HTERT RPE-1 (cell line): ENCODE measurements around the gene APOL4.
"Not testable (repeated sequence)": the region's sequence is repeated elsewhere in the genome, so short reads cannot be mapped to it uniquely, and the experiment has no call there.

Source experiments
- in situ Hi-C: fragments of 300-500 bp; cut with MboI; formaldehyde crosslinking; loops from 4 replicates; pipeline ENCODE4 v1.14.3; 2020; ENCODE audit warnings: low sequenced_read_pairs

APOL4 gene

DNA sequence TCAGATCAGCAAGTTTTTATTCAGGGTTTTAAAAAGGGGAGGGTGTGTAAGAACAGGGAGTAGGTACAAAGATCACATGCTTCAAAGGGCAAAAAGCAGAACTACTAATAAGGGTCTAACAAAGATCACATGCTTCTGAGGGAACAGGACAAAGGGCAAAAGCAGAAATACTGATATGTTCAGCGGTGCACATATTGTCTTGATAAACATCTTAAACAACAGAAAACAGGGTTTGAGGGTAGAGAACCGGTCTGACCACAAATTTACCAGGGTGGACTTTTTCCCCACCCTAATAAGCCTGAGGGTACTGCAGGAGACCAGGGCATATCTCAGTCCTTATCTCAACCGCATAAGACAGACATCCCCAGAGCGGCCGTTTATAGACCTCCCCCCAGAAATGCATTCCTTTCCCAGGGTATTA, 7.9 kb upstream of the APOL4 start:
- in situ Hi-C loops: not testable (repeated sequence)

DNA sequence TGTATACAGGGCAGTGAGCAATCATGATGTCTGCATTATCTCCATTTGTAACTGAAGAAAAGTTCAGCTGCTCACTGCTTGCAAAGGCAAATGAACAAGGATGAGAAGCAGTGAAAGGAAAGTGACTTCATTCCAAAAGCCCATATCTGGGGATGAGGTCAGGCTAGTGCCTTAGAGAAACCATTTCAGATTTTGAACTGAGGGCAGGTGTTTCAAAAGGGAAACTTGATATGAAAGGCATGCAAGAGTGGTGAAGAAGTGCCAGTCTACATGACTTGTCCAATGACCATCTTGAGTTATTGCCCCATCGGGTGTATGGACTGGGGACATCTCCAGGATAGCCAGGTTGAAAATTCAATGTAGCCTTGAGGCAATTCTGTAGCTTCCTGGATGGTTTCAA, 7.3 kb upstream of the APOL4 start:
- in situ Hi-C loops: no loop called here

DNA sequence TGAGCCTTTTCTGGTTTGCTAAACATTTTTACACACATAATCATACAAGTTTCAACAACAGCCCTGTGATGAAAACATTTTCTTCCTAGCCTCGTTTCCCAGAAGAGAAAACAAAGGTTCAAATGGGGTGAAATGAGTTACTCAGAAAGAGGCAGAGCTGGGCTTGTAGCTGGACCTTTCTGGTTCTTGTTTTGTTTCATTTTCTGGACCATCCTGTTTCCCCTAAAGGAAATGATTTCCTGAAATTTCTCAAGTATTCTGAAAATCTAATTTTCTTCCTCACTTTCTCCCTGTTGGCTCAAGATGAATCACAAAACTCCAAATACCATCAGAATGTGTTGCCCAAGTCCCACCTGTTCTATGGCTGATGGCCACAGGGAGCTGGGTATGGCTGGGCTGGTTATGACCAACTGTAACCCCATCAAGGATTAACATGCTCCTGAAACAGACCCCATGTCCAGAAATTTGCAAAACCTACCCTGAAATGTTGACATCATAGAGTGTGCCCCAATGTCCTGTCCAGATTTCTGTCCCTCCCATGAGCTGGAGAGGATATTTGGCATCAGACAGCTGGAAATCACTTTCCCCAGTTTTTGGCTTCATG, 6.7 kb upstream of the APOL4 start:
- in situ Hi-C loops: no loop called here

DNA sequence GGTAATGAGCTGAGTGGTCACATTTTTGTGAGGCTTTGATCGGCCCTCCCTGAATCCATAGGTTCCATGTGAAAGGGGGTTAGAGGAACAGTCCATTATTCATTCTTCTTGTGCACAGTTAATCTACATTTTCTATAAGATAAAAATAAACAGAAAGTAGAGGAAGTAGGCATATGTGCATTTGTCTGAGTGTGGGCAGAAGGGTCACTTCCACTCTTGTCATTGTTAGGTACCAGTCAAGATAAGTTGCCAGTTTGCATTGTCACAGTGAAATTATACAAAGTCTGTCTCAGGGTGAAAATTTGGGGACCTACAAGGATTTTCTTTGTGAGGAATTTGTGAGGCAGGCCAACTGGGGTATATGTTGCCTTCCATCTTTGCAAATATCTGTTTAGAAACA, 4.6 kb upstream of the APOL4 start:
- in situ Hi-C loops: no loop called here

DNA sequence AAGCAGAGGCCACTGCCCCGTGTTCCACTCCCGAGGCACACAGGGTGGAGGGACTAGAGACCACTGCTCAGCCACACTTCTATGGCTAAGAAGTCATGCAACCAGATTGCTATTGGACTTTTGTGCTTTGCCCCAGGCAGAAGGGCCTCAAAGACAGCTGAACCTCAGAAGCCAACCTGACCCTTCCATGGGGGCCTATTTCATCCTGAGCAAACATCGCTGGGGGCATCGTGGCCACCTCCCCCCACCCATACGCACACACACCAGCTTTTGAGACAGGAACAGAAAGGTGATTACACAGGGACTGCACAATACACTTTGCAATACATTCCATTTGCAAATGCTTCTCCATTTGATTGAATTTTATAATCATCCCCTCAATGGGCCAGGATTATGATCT, 4.0 kb upstream of the APOL4 start:
- in situ Hi-C loops: not testable (repeated sequence)

DNA sequence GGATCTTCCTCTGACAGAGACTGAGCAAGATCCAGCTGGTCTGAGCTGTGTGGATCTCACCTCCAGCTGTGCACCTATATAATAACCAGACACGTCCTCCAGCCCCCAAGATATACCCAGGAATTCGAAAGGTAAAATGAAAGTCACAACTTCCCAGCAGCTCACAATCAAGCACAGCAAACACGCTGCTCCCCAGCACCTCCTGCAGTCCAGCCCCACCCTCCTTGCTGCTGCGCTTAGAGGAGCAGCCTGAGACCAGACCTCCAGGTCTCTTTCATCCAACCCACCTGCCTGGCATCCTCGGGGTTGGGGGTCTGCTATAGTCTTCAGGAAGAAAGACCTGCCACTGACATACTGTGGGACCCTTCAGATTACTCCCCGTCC, 3.0 kb upstream of the APOL4 start:
- in situ Hi-C loops: no loop called here

DNA sequence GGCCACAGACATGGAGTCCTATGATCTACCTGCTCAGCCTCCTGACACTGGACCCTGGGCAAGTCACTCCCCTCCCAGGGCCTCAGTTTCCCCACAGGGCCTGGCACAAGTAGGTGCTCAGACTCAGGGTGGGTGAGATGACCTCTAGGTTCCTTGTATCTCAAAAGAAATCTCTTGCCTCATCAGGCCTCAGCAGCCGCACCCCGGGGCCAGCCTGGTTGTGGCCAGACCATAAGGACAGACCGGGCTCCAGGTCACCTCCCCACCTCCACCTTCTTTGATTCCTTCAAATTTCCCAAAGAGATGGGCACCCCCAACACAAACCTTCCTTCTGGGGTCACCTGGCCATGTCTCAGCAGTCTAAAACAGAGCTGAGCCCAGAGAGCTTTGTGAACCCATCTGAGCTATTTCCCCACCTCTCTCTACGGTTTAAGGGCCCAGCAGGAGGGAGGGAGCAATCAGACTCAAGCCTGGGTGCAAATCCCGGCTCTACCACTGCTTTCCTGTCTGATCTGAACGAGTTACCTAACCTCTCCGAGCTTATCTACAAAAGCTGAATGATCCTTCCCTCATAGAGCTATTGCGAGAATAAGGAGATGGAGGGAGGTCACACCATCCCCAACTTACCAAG, 2.5 kb upstream of the APOL4 start:
- in situ Hi-C loops: no loop called here

DNA sequence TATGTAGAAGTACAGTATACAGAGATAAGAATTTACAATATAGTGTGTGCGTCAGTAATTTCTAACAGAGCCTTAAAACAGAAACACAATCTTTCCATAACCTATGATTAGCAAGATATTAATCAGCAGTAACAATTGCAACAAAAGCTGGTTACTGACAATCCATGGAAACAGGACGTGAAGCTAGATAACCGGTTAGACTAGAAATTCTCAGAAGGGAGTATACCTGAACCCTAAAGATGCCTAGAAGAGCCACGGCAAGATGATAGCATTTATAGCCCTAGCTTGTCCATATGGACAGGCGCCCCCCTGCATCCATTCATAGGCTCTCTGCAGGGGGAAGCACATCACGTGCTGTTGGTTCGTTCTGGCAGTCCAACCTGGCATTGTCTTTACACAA, 1.8 kb upstream of the APOL4 start:
- in situ Hi-C loops: not testable (repeated sequence)

DNA sequence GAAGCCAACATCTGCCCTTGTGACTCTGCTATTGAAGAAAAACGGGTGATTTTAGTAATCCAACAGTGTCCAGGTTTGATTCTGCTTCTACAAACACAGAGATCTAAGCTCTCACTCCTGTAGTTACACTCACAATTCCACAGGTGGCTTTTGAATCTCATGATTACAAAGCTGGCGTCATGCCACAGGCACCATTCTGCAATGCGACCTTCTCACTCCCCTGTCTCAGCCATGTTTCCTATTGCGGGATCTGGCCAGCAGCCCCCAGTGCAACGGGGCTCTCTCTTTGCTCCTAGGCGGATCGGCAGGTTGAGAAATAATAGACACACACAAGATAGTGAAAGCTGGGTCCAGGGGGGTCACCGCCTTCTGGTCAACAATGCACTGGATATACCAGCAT, 1.3 kb upstream of the APOL4 start:
- in situ Hi-C loops: not testable (repeated sequence)

DNA sequence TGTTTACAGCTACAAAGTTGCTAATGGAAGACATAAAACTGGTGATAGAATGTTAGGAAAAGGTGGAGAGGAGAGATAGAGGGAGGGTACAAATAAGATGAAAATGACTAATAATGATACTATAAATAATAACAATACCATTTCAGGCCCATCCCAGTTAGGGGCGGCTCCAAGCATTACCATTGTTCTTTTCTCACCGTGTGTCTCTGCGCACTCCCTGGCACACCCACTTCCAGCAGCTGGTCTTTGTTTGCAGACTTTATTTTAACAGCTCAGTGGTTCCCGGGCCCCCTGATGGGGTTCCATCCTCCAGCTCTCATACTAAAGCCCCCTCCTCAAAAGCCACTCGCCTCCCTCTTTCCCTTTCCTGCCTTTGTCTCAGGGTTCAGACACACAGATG, 584 bp downstream of the APOL4 start:
- in situ Hi-C loops: not testable (repeated sequence)

DNA sequence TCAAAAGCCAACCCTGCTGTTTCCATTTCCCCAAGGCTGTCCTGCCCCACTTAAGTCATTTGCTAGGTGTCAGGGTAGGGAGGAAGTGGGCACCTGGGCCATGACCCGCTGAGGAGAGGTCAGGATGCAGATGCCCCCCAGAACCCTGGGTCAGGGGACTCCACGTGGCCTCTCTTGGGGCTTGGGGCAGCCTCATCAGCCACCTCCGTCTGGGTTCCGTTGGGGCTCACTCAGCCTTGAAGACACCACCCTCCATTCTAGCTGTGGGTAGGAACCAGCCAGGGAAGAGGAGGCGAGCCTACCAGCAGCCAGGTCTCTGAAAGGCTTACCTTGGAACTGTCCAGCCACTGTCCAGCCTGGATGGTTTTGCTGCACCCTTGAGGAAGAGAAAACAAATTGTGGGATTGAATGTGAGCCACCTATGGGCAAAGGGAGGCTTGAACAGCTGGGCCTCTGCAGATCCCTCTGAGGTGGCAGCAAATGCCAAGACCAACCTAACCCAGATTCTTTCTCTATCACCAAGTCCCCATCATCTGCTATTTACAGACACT, 2.5 kb downstream of the APOL4 start:
- in situ Hi-C loops: no loop called here

DNA sequence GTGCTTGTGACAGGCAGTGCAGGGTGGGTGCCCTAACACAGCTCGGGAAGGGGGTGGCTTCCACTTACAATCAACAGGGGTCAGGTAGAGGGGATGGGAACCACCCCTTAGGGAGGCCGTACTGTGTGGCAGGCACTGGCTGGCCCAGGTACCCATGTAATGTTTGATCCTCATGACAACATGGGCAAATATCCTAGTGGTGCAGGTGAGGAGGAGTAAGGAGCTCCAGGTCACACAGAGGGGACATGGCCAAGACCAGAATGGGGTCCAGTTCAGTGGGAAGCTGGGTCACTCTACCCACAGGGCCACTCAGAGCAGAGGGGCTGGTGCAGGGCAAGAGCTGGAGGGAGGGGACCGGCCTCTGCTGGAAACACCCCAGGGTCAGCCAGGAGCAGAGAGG, 3.1 kb downstream of the APOL4 start:
- in situ Hi-C loops: no loop called here

DNA sequence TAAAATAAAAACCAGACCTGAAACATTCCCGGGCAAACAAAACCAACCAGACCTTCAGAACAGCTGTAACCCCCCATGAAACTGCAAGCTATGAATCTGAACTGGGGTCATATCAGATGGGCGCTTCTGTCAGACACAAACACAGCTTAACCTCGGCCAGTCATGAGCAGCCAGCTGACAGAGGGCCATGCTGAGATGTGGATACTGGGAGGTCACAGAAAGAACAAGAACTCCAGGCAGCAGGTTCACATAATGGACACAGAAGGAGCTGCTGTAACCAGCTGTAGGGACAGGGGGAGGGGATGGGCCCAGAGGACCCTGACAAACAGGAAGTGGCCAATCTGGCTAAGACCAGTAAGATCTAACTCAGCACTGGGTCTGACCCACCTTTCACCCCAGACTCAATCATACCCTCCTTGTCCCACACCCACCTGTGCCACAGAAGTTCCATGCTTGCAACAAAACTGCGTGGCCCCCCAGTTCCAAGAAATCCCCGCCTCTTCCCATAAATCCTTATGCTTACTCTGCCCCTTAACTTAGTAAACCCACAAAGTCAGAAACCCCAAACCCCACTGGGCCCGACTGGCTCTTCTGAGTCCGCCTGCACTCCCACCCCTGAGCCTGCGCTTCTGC, 4.0 kb downstream of the APOL4 start:
- in situ Hi-C loops: no loop called here

DNA sequence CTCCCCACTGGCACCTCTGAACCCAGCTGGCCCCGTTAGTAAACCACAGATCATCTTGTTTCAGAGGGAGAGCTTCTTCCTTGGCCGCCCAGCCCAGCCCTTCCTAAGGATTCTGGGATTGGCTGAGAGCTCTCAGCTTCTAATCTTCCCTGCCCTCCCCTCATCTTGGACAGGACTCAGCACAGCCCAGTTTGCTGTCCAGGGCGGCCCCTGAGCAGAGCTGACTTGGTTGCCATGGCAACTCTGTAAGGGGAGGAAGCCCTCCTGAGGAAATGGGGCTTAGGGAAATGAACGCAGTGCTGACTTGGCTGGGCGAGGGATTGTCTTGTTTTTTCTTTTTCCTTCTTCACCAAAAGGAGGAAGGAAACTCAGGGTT, 4.6 kb downstream of the APOL4 start:
- in situ Hi-C loops: no loop called here

DNA sequence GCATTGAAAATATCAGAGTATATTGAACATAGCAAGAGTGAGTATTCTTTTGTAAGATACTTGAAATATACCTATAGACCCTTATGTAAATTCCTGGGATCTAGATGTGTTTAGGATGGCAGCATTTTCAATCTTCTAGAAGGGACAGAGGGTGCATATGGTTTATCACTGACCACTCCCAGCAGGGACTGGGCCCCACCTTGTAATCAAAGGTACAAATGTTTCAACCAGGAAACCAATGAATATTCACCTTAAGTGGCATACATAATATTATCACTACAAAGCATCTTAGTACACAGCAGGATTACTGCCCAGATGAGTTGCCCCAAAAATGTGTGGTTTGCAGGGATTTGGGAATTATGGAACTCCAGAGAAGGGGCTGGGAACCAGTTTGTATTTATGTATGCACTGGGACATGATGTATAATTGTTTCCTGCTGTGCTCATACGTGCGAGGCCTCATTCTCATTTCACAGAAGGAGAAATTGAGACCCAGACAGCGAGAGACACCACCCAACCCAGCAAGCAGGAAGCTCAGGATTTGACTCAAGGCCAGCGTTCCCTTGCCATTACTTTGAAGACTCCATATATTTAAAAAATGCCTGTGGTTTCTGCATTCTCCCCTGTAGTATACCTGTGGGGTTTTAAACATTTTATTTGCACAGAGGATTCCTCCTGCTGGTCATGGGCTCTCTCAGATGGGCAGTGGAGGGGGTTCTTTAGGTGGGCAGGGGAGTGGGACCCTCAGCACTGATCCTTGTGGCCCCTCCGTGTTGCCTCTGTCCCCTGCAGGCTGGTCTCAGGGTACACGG, 5.2 kb downstream of the APOL4 start:
- in situ Hi-C loops: no loop called here

DNA sequence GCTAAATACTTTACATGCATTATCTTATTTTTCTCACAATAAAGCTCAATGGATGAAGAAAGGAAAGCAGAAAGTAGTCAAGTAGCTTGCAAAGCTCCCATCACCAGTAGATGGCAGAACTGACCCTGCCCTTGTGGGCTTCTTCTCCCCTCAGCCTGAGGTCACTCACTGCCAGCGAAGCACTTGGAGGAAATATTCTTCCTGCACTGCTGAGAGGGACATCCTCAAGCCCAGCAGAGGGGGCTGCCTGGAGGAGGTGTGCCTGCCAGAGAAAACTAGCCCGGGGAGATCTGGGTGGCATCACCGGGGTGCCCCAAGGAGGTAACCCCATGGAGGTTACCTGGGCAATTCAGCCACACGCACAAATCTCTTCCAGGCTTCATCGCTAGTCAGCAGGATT, 6.6 kb downstream of the APOL4 start:
- in situ Hi-C loops: no loop called here

DNA sequence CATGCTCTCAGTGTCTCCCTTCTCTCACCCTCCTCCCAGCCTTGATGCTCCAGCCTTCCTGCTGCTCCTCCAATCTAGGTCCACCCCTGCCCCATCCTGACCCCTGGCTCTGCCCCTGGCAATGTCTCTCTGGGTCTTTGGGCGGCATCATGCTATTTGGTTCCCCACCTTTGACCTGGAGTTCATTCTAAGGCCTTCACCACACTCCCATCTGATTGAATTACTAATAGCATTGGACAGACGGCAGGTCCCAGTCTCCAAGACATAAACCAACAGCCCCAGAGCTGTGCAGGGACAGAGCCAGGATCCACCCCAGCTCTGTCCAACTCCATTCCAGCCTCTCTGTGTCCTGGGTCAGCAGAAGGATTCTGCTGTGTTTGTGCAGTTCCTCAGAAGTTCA, 7.2 kb downstream of the APOL4 start:
- in situ Hi-C loops: no loop called here

DNA sequence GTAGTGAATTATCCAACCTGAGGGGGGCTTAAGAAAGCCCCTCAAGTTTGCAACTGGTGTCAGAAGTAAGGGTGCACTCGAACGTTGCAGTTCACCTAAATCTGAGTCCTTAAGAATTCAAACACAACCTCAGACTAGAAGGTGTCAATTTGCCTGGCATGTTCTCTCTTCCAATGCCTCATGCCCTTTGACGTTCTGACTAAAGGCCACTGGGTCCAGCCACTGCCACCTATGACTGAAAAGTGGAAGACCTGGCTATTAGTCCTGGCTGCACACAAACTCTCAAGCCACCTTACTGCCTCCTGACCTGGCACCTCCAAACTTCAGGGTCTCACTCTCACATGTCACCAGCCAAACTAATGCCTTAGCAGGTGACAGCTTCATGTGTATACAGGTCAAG, 8.0 kb downstream of the APOL4 start:
- in situ Hi-C loops: no loop called here

DNA sequence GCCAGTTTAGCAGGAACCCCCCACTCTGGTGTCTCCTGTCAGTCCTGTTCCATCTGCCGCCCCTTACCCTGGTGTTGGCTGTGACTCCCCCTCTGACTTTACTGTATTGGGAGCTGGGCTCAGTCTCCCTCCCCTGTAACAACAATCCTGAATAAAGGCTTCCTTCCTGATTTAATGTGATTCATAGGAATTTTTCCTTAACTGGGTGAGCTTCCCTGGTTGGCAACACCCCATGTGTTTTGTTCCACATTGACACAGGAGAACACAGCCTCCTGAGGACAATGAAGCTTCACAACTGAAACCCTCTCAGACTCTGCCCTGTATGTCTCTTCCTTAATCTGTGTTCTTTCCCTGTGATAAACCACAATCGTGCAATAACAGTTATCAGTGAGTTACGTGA, 8.4 kb downstream of the APOL4 start:
- in situ Hi-C loops: no loop called here

DNA sequence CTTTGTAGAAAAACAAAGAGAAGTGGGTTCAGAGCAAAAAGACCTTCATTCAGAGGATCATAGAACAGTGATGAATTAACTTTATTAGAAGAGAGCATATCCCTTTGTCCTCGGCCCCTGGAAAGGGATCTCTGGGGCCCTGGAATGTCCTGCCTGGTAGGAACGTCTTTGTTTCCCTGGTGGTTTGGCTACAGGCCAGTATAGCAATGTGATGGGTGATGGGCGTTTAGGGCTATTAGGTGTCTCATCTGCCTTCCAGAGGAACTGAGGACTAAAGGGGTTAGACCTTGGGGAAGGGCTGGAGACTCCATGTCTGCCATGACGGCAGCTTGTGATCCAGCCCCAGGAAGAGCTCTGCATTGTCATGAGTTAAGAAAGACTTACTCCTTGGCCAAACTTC, 9.1 kb downstream of the APOL4 start:
- in situ Hi-C loops: no loop called here

DNA sequence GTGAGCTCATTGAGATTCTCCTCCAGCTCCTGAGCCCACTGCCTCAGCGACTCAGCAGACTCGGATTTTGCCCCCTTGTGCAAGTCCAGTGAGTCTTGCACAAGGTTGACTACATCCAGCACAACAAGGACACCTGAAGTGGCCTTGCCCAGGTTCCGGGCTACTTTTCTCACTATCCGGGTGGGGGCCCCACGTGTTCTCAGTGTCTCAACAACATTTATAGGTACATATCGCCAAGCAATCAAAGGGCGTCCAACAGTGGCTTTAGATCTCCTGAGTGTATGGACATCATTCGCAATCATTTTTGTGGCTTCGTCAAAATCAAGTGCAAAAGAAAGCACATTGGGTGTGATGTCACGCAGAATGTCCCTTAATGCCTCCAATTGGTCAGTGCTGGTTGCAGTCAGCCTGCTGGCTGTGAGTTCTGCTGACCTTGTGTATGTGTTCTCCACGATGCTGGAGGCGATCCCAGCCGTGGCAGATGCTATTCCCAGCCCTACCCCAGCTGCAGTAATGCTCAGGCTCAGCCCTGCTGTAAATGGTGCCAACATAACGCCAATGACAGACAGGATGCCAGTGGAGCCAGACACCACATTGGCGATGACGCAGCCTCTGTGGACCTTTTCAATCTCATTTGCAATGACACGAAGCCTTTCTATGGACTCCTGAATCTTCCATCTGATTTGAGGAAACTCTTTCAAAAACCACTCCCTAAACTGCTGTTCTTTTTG, 10.3 kb downstream of the APOL4 start:
- in situ Hi-C loops: no loop called here
